Measurements from ENCODE around the gene IFIT3.

DNA sequence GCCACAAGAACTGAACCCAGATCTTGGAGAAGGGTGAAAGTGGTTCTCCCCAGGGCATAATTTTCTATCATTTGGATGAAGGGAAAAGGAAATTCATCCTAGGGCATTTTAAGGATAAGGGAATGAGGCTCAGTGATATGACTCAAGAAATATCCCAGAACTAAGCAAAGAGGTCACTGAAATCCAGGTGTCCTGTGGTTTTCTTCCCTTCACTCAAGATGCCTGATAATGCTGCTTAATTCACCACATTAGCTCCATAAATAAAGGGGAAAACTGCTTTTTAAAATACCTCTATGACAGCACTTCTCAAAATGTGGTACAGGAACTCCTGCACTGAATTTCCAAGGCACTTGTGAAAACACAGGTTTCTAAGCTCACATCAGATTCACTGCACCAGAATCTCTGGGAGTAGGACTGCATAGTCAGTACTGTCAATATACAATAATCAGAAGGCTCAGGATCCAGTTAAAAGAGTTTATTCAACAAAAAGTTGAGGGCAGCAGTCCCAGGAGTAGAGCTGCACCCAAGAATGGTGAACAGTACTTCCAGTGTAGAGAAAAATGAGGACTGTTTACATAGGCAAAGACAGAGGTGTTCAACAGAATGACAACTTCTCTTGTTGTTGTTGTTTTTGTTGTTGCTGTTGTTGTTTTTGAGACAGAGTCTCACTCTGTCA, 2.9 kb downstream of the IFIT3 start:
- TF ChIP-seq YY1 (IDR thresholded peaks at IDR 0.05; ENCODE audit: insufficient read depth, insufficient read length) = no peak
- no peak for TF ChIP-seq SUZ12 (IDR thresholded peaks at IDR 0.05; ENCODE audit: extremely low read depth, insufficient read depth, insufficient read length)

Data from NT2/D1 (cell line).